HG03139 (cell line): Measurements from ENCODE around the gene TEX2.

ENCODE experiments used
- ATAC-seq: cut with Tn5 transposase; IDR thresholded peaks from one replicate; pipeline ENCODE4 v1.9.1; 2021; ENCODE audit not compliant: unreplicated experiment

TEX2 gene

GRCh38 chr17:64120972-64121786 is 141.9 kb downstream of the TEX2 start:
- ATAC-seq, result peak; percentile 78

GRCh38 chr17:64120159-64120810 is 142.8 kb downstream of the TEX2 start:
- no peak for ATAC-seq

- ATAC-seq, result no peak
Observed at GRCh38 chr17:64117981-64118979, 144.8 kb downstream of the TEX2 start.

- no peak for ATAC-seq
Observed at GRCh38 chr17:64115822-64116534, 147.1 kb downstream of the TEX2 start.

GRCh38 chr17:64115043-64115698 is 147.9 kb downstream of the TEX2 start:
- ATAC-seq, result no peak

- no peak for ATAC-seq
Observed at GRCh38 chr17:64113006-64113405, 150.1 kb downstream of the TEX2 start.

- ATAC-seq, result no peak
Observed at GRCh38 chr17:64111831-64112230, 151.2 kb downstream of the TEX2 start.

- no peak for ATAC-seq
Observed at GRCh38 chr17:64110379-64111152, 152.5 kb downstream of the TEX2 start.

- ATAC-seq, result no peak
Observed at GRCh38 chr17:64109400-64109799, 153.7 kb downstream of the TEX2 start.

GRCh38 chr17:64107500-64108236 is 155.4 kb downstream of the TEX2 start:
- ATAC-seq, result no peak

GRCh38 chr17:64106918-64107317 is 156.1 kb downstream of the TEX2 start:
- ATAC-seq, result no peak

GRCh38 chr17:64103391-64104364 is 159.4 kb downstream of the TEX2 start:
- no peak for ATAC-seq

- no peak for ATAC-seq
Observed at GRCh38 chr17:64102627-64103390, 160.3 kb downstream of the TEX2 start.

GRCh38 chr17:64099543-64099942 is 163.5 kb downstream of the TEX2 start:
- ATAC-seq, result no peak
